Stimulated activated CD4-positive, alpha-beta T cell treated with anti-CD3 and anti-CD28 coated beads, Interleukin-12 subunit alpha, Interleukin-12 subunit beta, amount 100 ng/mL, for 48 hours (primary cell): ENCODE measurements around the gene ZNF407.
"Not testable (repeated sequence)": the region's sequence is repeated elsewhere in the genome, so short reads cannot be mapped to it uniquely, and the experiment has no call there.

Source experiments
- DNase-seq, 3 donors: peaks; one replicate each; pipeline ENCODE4 v3.0.0-alpha.2; 2020; ENCODE audit warnings: low read depth in 2 of 3, low spot score in 1 of 3

Gene ZNF407

DNA sequence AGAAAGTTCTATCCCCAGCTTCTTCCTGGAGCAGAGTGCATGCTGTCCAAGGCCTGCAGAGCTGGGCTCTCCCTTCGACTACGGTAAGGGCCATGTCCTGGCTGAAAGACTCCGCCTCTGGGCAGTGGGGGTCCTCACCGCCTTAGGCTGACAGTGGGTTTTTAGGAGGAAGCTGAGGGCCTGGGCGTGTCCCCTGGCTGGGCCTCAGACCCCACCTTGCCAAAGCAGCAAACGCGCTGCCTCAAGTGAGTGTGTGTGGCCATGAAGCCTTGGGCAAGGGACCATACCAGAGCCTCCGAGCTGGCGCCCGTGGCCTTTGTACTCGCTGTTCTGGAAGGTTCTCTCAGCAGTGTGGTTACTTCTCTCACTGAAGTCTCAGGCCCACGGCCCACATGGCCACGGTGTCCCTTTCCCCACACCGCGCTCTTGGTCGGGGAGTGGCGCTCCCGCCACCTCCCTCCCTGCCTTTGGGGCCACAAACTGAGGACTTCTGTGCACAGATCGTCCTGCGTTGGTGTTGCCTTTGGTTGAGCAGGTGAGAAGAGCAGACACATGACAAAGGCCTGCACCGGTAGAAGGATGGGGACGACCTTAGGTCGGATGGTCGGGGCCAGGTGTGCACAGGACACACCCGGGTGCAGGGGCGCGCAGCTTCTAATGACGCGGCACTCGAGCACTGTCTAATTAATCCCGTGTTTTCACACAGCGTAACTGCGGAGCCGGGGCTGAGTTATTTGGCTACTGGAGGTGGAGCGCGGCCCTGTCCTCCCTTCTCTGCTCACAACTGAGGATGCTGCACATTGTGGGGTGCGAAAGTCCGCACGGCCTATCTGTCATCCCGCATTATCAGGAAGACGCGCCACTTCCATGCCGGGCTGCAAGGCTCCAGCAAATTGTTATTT is 489.7 kb downstream of the ZNF407 start:
- DNase-seq, result no peak

DNA sequence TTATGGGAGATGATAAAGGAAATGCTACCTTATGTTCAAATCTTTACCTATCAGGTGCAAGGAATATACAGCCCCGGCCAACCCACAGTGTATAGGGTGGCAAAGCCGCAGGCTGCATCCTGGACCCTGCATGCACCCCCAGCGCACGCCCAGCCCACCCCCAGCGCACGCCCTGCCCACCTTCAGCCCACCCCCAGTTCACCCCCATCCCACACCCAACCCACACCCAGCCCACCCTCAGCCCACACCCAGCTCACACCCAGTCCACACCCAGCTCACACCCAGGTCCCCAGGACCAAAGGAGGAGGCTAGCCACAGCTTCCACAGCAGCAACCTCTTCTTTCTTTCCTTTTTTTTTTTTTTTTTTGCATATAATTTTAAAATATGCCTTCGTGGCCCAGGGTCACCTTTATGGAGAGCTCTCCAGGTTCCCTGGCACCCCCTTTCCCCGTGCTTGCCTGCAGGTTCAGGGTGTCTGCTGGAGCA is 490.4 kb downstream of the ZNF407 start:
- DNase-seq, result no peak

DNA sequence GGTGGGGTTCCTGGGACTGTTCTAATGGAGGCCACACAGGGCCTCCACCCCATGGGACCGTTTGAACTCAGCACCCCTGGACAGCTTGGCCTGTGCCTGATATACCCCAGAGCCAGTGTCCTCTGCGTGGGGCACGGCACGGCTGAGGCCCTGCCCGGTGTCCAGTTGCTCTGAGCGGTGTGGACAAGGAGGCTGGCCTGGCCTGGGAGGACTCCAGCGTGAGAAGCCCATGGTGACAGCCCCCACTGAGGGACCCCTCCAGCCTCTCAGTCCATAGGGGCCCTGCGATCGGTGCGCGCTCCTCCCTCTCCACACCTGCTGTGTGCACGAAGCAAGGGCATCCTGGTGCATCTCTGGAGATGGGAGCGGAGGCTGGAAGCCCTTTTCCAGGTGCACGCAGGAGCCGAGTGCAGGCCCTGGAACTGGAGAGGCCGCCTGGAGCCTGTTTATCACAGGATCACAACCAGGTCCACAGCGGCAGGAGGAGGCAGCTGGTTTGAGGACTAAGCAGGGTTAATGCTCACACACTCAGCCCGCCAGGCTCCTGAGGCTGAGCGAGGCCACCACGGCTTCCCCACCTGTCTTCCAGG is 491.0 kb downstream of the ZNF407 start:
- DNase-seq, result no peak

DNA sequence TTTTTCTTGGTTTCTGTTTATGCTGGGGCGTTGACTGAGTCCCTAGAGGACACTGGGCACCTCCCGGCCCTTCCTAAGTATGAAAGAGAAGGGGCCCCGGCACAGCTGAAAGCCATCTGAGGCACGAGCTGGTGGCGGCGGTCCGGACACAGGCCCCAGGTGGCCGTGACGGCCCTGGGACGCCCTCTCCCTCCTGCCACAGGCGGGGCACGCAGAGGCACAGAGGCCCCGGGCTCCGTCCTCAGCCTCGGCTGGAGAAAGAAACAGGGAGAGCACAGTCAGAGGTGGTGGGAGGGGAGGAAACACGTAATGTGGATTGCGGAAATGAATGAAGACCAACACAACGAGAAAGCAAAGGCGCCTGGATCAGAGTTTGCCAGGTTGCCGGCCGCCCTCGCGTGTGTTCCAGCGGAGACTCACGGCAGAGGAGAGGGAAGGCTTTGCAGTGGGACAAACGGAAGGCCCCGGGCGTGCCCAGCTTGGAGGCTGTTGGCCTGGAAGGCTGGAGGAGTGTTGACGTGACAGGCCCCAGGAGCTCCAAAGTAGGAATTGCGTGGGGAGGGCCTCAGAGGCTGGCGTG is 492.2 kb downstream of the ZNF407 start:
- DNase-seq, result no peak

DNA sequence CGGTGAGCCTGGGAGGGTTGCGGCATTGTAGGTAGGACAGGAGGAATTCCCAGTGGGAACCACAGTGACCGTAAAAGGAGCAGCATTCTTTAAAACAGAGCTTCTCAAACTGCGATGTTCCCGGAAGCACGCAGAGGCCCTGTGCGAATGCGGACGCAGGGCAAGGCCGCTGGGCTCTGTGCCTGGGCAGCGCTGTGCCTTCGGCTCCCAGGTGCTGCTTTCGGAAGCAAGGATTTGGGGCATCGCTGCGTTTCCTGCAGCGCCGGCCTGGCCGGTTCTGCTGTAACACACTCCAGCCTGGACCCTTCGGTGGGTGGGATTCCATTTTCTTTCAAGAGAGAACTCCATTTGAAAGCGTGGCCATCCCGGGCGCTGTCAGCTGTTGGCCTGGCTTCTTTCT is 492.7 kb downstream of the ZNF407 start:
- no peak for DNase-seq

DNA sequence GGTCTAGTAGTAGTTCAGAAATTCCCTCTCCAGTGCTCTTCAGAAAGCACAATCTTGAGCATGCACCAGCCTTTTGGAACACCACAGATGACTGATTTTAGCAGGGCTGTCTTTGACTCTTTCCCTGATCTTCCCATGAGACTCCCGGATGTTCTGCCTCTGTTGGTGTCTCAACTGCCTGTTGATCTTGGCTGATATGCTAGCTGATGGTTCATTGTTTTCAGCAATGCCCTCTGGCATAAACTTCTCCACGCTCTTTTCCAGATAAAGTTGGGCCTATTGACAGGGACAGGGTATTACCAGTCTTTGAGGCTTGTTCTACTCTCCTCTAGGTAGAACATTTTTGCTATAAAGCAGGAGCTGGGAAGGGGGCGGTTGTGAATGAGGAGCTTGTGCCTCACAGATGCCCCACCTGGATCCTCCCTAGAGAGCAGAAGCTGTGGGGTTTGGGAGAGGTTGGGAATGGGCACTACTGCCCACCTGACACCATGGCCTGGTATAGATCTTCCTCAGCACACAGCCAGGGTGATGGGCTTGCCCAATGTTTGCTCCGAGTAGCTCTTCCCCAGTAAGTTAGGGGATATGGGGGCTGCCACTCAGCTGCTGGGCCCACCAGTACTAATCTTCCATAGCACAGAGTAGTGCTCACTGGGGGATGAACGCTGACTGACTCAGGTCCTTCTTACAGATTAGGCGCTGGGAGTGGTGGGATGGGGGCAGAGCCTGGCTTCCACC is 500.0 kb downstream of the ZNF407 start:
- no peak for DNase-seq

DNA sequence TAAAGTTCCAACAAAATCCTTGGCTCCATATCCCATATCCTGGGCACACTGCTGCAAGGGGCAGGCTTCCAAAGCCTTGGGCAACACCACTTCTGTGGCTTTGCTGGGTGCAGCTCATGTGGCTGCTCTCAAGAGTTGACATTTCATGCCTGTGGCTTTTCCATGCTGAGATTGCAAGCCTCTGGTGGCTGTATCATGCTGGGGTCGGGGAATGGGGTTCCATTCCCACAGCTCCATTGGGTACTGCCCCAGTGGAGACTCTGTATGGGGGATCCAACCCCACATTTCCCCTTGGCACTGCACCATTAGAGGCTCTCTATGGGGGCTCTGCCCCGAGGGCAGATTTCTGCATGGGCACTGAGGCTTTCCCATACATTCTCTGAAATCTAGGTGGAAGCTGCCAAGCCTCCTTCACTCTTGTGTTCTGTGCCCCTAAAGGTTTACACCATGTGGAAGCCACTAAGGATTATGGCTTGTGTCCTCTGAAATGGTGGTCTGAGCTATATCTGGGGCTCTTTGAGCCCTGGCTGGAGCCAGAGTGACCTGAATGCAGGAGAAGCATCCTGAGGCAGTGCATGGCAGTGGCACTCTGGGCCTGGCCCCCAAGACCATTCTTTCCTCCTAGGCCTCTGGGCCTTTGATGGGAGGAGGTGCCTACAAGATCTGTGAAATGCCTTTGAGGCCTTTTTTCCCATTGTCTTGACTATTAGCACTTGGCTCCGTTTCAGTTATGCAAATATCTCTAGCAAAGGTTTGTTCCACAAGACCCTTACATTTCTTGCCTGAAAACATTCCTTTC is 503.4 kb downstream of the ZNF407 start:
- DNase-seq, result no peak

DNA sequence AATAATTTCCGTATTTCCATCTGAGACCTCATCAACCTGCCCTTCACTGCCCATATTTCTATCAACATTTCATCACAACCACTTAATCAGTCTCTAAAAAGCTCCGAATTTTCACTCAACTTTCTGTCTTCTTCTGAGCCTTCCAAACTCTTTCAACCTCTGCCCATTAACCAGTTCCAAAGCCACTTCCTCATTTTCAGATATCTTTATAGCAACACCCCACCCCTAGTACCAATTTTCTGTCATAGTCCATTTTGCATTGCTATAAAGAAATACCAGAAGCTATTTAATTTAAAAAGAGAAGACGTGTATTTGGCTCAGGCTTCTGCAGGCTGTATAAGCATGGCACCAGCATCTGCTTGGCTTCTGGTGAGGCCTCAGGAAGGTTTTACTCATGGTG is 504.2 kb downstream of the ZNF407 start:
- DNase-seq, result no peak

DNA sequence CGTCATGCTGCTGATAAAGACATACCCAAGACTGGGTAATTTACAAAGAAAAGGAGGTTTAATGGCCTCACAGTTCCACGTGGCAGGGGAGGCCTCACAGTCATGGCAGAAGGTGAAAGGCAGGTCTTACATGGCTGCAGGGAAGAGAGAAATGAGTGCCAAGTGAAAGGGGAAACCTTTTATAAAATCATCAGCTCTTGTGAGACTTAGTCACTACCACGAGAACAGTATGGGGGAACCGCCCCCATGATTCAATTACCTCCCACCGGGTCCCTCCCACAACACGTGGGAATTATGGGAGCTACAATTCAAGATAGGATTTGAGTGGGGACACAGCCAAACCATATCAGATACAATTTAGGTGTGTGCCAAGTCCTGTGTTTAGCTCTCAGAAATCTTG is 506.4 kb downstream of the ZNF407 start:
- not testable (repeated sequence) for DNase-seq

DNA sequence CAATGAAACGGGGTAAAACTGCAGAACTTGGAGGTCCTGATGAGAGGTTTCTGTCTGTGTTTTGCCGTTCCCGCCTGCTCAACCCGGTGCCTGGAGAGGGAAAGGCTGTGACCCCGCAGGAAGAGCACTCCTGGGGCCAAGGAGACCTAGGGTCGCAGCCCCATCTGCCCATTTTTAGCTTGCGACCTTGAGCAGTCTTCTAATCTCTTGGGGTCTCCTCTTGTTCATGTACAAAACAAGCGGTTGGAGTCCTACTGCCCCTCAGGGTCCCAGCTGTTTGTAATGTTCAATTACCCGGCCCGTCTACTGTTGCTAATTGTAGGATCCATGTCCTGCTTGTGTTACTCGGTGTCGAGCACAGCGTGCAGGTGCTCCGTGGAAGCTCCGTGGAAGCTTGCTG is 506.8 kb downstream of the ZNF407 start:
- DNase-seq, result no peak

DNA sequence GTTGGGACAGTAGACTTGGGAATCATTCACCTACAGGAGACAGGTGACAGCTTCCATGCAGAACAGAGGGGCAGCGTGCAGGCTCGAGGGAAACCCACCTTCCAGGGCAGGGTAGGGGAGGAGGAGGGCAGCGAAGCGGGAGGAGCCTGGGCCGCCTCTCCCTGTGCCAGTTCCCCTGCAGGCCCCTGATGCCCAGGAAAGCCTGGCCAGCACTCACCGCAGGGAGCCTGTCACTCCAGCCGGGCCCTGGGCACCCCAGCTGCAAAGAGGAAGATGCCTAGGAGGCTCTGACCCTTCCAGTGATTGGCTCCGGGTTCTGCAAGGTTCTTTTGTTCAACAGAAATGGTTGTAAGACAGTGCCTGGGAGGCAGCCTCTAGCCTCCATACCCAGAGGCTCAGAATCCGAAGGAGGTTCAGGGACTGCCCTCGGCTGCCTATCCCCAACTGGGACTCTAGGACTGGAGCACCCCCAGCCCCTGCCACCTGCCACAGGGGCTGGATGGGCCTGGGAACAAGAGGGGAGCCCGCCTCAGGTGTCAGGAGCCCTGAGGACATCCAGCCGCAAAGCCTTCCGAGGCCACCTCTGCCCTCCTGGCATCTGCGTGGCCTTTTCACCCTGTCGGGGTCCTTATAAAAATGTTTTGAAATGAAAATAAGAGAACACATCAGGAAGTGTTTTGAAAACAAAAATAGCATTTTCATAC is 508.0 kb downstream of the ZNF407 start:
- DNase-seq, result no peak

DNA sequence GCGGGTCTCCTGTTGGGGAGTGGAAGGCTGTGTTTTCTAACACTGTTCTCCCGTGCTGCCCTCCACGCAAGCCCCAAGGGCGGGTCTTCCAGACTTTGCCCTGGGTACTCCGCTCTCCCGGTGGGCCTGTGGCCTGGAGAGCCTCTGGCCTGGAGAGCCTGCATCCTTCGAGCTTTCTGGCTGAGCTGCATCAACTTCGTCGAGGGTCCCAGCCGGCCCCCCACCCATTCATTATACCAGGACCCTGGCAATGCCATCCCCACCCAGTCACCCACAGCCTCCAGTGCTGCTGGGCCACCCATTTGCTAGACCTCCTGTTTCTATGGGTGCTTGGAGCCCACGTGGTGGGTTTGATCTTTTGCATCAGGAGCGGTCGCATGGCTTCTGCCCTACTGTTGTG is 509.1 kb downstream of the ZNF407 start:
- no peak for DNase-seq

DNA sequence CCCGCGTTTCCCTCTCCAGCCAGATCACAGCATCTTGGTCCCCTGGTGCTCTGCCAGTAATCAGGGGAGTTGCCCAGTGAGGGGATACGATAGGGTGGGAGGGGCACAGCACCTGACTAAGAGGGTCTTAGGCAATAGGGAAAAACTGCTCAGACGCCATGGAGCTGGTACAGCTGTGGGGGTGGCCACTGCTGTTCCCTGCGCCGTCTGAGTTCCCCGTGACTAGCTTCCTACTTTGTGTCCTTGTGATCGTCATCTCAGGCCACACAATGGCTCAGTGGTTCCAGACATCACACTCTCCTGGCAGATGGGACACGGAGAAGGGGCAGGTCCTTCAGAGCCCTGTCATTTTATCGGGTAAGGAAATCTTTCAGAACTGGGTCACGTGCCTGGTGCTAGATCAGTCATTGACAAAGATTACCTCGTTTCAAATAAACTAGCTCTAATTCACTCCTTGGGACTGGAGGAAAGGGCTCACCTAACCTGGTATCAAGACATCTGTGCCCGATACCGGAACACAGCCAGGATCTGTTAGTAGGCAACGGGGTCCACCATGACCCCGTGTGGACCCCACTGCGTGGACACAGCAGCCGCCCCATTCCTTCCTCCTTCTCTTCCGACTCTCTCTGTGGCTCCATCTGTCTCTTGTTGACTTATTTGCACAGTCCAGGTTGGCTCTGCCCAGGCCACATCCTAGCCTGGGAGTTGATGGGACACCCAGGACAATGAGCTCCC is 509.7 kb downstream of the ZNF407 start:
- DNase-seq, result no peak

DNA sequence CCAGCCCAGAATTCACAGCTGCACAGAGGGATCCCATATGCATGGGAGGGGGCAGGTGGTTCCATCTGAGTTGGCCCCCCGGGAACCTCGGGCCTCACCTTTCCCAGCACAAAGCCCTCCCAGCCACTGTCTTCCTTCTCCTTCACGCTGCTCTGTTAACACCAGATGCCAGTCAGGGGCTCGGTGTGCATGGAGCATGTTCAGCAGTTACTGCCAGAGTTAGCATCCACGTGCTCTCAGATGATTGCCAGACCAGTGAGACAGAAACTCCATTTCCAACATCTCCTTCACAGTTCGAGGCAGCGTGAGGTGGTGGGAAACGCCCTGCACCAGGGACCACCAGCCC is 510.2 kb downstream of the ZNF407 start:
- no peak for DNase-seq

DNA sequence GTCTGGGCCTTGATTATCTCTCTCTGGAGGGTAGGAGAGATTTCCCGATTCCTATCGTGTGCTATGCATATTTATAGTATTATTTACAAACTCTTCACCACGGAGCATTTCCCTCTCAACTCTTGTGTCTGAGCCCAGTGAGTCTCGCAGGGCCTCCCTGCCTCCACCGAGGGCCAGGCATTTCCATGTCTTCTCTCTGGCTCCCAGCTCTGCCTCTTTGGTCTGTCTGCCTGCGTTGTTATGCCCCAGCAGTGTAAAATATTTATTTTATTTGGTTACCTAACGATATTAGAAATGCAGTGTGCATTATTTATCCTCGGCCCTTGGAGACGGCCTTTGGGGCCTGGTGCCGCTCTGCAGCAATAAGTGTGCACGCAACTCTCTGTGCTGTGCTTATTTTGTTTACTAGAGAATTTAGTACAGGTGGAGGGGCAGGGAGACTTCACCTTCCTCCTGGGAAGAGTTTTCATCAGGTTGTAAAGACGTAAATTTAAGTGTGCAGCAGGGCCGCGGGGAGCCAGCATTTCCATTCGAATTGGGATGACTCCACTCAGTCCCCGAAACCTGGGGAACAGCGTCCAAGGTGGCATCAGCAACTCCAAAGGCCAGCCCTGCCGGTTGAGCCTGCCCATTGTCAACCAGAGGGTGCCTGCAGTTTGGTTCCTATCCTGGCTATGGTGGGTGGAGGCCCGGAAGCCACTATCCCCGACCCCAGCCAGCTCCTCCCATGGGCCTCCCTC is 511.1 kb downstream of the ZNF407 start:
- DNase-seq, result no peak

DNA sequence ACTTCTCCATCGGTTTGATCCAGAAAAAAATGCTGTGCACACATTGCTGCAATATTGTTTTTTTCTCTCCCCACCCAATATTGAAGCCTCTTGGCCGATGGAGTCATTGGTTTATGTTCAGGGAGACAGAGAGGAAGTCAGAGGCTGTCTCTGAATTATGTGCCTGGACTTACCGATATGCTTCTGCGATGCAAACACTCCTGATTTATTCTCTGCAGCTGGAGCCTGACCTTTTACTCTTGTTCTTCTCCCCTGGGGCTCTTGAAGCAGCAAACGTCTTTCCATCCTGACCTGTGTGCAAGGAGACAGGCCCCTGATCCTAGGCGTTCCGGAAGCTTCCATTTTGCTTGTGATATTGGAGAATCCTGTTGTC is 511.6 kb downstream of the ZNF407 start:
- no peak for DNase-seq

DNA sequence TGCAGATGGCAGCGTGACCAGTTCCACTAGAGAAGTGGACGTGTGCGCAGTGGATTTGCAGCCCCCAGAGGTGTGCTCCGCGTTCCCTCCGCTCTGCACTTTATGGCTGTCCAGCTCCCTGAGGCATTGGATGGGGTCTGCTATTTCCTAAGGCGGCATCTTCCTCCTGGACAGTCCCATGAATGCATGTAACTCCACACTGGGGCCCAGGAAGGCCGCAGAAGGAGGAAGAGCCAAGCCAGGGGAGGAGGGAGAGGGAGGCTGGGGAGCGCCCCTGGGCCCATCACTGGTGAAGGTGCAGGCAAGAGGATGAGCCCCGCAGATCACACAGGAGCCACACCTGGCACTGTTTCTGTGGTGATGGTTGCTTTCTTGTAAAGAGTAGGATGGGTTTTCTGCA is 512.1 kb downstream of the ZNF407 start:
- no peak for DNase-seq

DNA sequence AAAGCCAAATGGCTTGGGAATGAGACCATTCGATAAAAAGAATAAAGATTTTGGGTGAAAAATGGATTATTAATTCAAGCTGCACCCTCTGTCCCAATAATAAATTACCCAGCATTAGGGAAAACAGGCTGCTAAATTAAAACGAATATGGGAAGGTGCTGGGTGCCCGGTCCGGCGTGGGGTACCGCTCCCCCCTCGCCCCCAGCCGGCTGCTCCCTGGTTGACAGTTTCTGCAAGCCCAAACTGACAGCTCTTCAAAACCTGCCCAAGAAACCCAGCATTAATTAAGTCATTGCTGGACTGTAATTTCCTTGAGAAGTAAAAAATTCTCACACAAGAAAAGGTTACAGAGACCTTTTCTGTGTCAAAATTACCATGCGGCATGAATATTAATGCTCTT is 512.6 kb downstream of the ZNF407 start:
- no peak for DNase-seq

DNA sequence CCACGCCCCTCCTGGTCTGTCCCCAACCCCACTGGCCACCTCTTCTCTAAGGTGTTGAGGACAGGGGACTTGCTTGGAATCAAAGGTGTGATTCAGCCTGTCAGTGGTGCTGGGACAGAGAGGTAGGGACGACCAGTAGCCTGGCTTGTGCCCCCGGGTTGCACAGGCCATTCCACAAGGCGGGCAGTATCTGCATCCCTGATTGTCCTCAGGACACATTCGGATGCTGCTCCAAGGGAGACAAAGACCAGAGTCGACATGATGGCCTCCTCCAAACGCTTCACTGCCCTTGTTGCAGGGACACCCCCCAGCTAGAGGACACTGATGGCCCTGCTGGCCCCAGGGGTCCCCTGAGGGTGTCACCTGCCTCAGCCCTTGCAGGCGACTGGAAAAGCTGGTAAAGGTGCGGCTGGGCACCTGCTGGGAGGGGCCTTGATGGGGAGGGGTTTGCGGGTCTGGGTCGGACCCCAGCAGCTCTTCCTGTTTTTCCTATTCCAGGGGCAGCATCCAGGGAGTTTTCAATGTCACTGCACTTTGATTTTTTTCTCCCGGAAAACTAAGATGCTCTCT is 513.3 kb downstream of the ZNF407 start:
- DNase-seq, result no peak
